C4-2B (cell line): ENCODE results near the gene FNDC4.
"Not testable (repeated sequence)": the region's sequence is repeated elsewhere in the genome, so short reads cannot be mapped to it uniquely, and the experiment has no call there.

ENCODE experiments used
- H3K27ac ChIP-seq: fragments of 450-650 bp; 2 replicates; pipeline ENCODE4 v1.5.1; 2017
- CTCF ChIP-seq: fragments of 450-650 bp; conservative IDR thresholded peaks from 2 replicates; pipeline ENCODE4 v1.5.1; 2017; ENCODE audit warnings: mild to moderate bottlenecking
- ZFX ChIP-seq: fragments of 450-650 bp; IDR thresholded peaks from 2 replicates; pipeline ENCODE4 v1.6.1; 2017

The FNDC4 gene

GRCh38 chr2:27494944-27495554 lies at the start of gene FNDC4:
TSS of gene FNDC4 (minus strand) at chr2:27495200. CDS start at chr2:27494679, 521 bp downstream.
- H3K27ac ChIP-seq: no peak within 1 kb of the TSS
- TF ChIP-seq CTCF (no peak), ZFX (no peak)

GRCh38 chr2:27544143-27544821 lies 49.3 kb upstream of the FNDC4 start:
- H3K27ac ChIP-seq: no peak overlapping the region
- TF ChIP-seq ZFX (no peak), CTCF (no peak)

GRCh38 chr2:27539649-27540048 lies 44.6 kb upstream of the FNDC4 start:
- not testable (repeated sequence) for H3K27ac ChIP-seq

- not testable (repeated sequence) for H3K27ac ChIP-seq
Measured at GRCh38 chr2:27538839-27539450, 43.9 kb upstream of the FNDC4 start.

GRCh38 chr2:27537287-27537686 lies 42.3 kb upstream of the FNDC4 start:
- TF ChIP-seq CTCF (no peak), ZFX (no peak)
- no peak overlapping the region for H3K27ac ChIP-seq

- H3K27ac ChIP-seq: no peak overlapping the region
- TF ChIP-seq ZFX (no peak), CTCF (no peak)
Measured at GRCh38 chr2:27531983-27532382, 37.0 kb upstream of the FNDC4 start.

GRCh38 chr2:27527182-27527581 lies 32.2 kb upstream of the FNDC4 start:
- no peak for TF ChIP-seq ZFX
- TF ChIP-seq CTCF: no peak
- H3K27ac ChIP-seq: no peak overlapping the region

- TF ChIP-seq CTCF (peak; percentile 24), ZFX (no peak)
- H3K27ac ChIP-seq: no peak overlapping the region
Measured at GRCh38 chr2:27522400-27522945, 27.5 kb upstream of the FNDC4 start.
